Smooth muscle cell (in vitro differentiated cells): ENCODE data around the gene EIF1. TPM values are rescaled to one million over a fixed set of nuclear protein-coding genes. Genes with fewer than 3 reads are reported as not detected.

Experiments
- DNase-seq: peaks from one replicate; lab custom pipeline; 2025; ENCODE audit not compliant: unreplicated experiment; lab: John Stamatoyannopoulos, UW
- H2AFZ ChIP-seq: fragments of 200-600 bp; sonication (generic); 2 replicates; pipeline ENCODE4 v1.6.0; 2016; ENCODE audit warnings: antibody characterized with exemption, low read depth, mild to moderate bottlenecking
- H3F3A ChIP-seq: fragments of 200-600 bp; sonication (generic); 2 replicates; pipeline ENCODE4 v1.6.0; 2017; ENCODE audit warnings: antibody characterized with exemption, low read depth
- H3K27ac ChIP-seq: fragments of 200-600 bp; sonication (generic); 2 replicates; pipeline ENCODE4 v1.5.1; 2016; ENCODE audit warnings: low read depth, mild to moderate bottlenecking
- H3K27me3 ChIP-seq: fragments of 200-600 bp; sonication (generic); 2 replicates; pipeline ENCODE4 v1.6.1; 2016; ENCODE audit warnings: low read depth, mild to moderate bottlenecking
- H3K36me3 ChIP-seq: fragments of 200-600 bp; sonication (generic); 2 replicates; pipeline ENCODE4 v1.5.1; 2016; ENCODE audit warnings: low read depth
- H3K4me1 ChIP-seq: fragments of 200-600 bp; sonication (generic); 2 replicates; pipeline ENCODE4 v1.5.1; 2016; ENCODE audit warnings: low read depth
- H3K4me2 ChIP-seq: fragments of 200-600 bp; sonication (generic); 2 replicates; pipeline ENCODE4 v1.6.0; 2016; ENCODE audit warnings: mild to moderate bottlenecking
- H3K4me3 ChIP-seq: fragments of 200-600 bp; sonication (generic); 2 replicates; pipeline ENCODE4 v1.5.1; 2016; ENCODE audit warnings: mild to moderate bottlenecking
- H3K79me2 ChIP-seq: fragments of 200-600 bp; sonication (generic); 2 replicates; pipeline ENCODE4 v1.6.0; 2016; ENCODE audit warnings: low read depth, mild to moderate bottlenecking
- H3K9ac ChIP-seq: fragments of 200-600 bp; sonication (generic); 2 replicates; pipeline ENCODE4 v1.6.0; 2016; ENCODE audit warnings: low read depth
- H3K9me3 ChIP-seq: fragments of 200-600 bp; sonication (generic); replicated peaks from 2 replicates; pipeline ENCODE4 v1.5.1; 2016; ENCODE audit warnings: low read depth
- H4K20me1 ChIP-seq: fragments of 200-600 bp; sonication (generic); 2 replicates; pipeline ENCODE4 v1.6.0; 2016; ENCODE audit warnings: low read depth
- CTCF ChIP-seq: fragments of 200-600 bp; sonication (generic); IDR thresholded peaks from 2 replicates; pipeline ENCODE4 v1.5.1; 2017; ENCODE audit warnings: borderline replicate concordance, mild to moderate bottlenecking, antibody characterized with exemption; ENCODE audit not compliant: insufficient read depth, poor library complexity, severe bottlenecking
- WGBS: methylation state at CpG from one replicate; pipeline ENCODE4 v1.1.7; 2016; ENCODE audit warnings: low lambda C conversion rate; 5-methylcytosine and 5-hydroxymethylcytosine counted together
- polyA plus RNA-seq: library from polyadenylated mRNA; unstranded; fragments of >200 nt; fragmentation: Nextera tagmentation; extraction: Ambion mirVana; gene quantifications from 2 replicates; pipeline ENCODE4 v1.2.1, GENCODE V29; 2016
- total RNA-seq: library from RNA; depleted of rRNA; stranded (reverse); fragments of >200 nt; gene quantifications from 2 replicates; pipeline ENCODE4 v1.2.3, GENCODE V29; 2014

EIF1 gene
- total and polyA plus RNA-seq, 2 experiments from 2014 or later = 360 to 1,301 TPM

- no peak overlapping the region for H3K4me3 ChIP-seq
- H4K20me1 ChIP-seq = no peaks in the 10 kb centered on the region
- DNase-seq = no peak
- H3K27me3 ChIP-seq = no peaks in the 10 kb centered on the region
- no peaks in the 10 kb centered on the region for H3K4me1 ChIP-seq
- H3K36me3 ChIP-seq = no peaks in the 10 kb centered on the region
- 83% methylated on average over 13 of the region's 13 CpGs for whole genome bisulfite sequencing
- no peaks in the 10 kb centered on the region for H3F3A ChIP-seq
- no peak overlapping the region for H2AFZ ChIP-seq
- H3K9me3 ChIP-seq = no peaks in the 10 kb centered on the region
- no peak overlapping the region for H3K9ac ChIP-seq
- peak overlapping the region; percentile 53 for H3K27ac ChIP-seq
- no peak for TF ChIP-seq CTCF
- H3K79me2 ChIP-seq = no peaks in the 10 kb centered on the region
- H3K4me2 ChIP-seq = no peak overlapping the region
Measured at GRCh38 chr17:41642252-41643156, 46.2 kb upstream of the EIF1 start.

- no peaks in the 10 kb centered on the region for H3K4me1 ChIP-seq
- H3K27me3 ChIP-seq = no peaks in the 10 kb centered on the region
- no peak overlapping the region for H3K9ac ChIP-seq
- DNase-seq = no peak
- H2AFZ ChIP-seq = no peak overlapping the region
- no peaks in the 10 kb centered on the region for H3K36me3 ChIP-seq
- H3K9me3 ChIP-seq = no peaks in the 10 kb centered on the region
- no peak overlapping the region for H3K4me3 ChIP-seq
- H3K4me2 ChIP-seq = peak overlapping the region; percentile 86
- TF ChIP-seq CTCF = no peak
- H3K79me2 ChIP-seq = no peaks in the 10 kb centered on the region
- H4K20me1 ChIP-seq = no peaks in the 10 kb centered on the region
- H3F3A ChIP-seq = no peaks in the 10 kb centered on the region
- WGBS = 81% methylated on average over 15 of the region's 15 CpGs
- no peak overlapping the region for H3K27ac ChIP-seq
Measured at GRCh38 chr17:41647038-41647813, 41.5 kb upstream of the EIF1 start.

- peak; percentile 98 for TF ChIP-seq CTCF
- Histone ChIP-seq H3K9me3 (no peaks in the 10 kb centered on the region), H3K27me3 (no peaks in the 10 kb centered on the region), H3K4me1 (no peaks in the 10 kb centered on the region), H4K20me1 (no peaks in the 10 kb centered on the region), H3K4me2 (peak overlapping the region; percentile 86), H2AFZ (peak overlapping the region; percentile 81), H3K79me2 (no peaks in the 10 kb centered on the region), H3K4me3 (peak overlapping the region; percentile 39), H3F3A (no peaks in the 10 kb centered on the region), H3K9ac (no peak overlapping the region), H3K27ac (no peak overlapping the region), H3K36me3 (no peaks in the 10 kb centered on the region)
- DNase-seq = peak; percentile 77
- WGBS = 5% methylated on average over 21 of the region's 22 CpGs
Measured at GRCh38 chr17:41647940-41648410, 40.7 kb upstream of the EIF1 start.
